ENCODE results near the gene DENND6B. TPM values are rescaled to one million over a fixed set of nuclear protein-coding genes. Genes with fewer than 3 reads are reported as not detected.

DENND6B gene
- total and polyA plus RNA-seq, 4 donors: 0.86 to 1.2 (median 1.1) TPM

DNA sequence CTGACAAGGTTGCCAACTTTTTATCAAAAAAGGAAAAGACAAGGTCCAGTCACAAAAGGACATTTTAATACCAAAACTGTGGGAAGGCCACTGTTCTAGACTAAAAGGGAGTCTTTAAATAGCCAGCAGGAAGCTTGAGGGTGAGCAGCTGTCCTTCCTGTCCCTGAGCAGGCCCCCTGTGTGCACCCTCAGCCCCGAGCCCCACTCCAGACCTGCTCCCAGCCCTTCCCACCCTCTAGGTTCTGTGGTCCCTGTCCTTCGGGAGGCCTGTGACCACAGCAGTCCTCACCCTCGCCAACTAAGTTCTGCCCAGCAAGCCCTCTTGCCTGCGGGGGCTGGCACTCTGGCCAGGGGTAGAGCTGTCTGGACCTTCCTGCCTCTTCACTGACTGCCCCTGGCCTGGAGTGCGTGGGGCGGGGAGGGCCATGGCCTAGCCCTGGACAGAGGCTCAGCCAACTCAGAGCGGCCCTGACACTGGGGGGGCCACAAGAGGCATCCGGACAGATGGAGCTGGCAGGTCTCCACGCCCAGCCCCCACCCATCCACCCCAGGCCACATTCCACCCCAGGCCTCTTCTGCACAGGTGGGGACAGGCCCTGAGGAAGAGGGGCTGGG, 17.7 kb downstream of the DENND6B start:
- H3K4me3 ChIP-seq (ENCODE audit: low read depth in 1 of 3, low read length in 3 of 3): no peak overlapping the region
- no peaks in the 10 kb centered on the region for H3K36me3 ChIP-seq (ENCODE audit: control insufficient read depth in 4 of 4, insufficient read depth in 3 of 4, low read depth in 1 of 4, low read length in 3 of 4)
- H3K27ac ChIP-seq (ENCODE audit: low read depth in 1 of 2, low read length in 2 of 2): peak overlapping the region; percentile 66 to 71
- 69% methylated on average over 9 of the region's 9 CpGs for WGBS
- H3K9me3 ChIP-seq (ENCODE audit: control insufficient read depth in 4 of 4, low read length in 3 of 4): no peaks in the 10 kb centered on the region
- no peak overlapping the region for H3K9ac ChIP-seq (ENCODE audit: low read depth in 1 of 2, low read length in 2 of 2)
- DNase-seq (ENCODE audit: low spot score): no peak
- TF ChIP-seq FOXA1 (IDR thresholded peaks at IDR 0.05) (no peak), YY1 (IDR thresholded peaks at IDR 0.05) (no peak), FOXA2 (IDR thresholded peaks at IDR 0.05) (no peak), NR2F2 (IDR thresholded peaks at IDR 0.05) (no peak), RAD21 (IDR thresholded peaks at IDR 0.05) (no peak), RXRA (IDR thresholded peaks at IDR 0.05) (no peak), SP1 (IDR thresholded peaks at IDR 0.05) (no peak), HNF4A (conservative IDR thresholded peaks at IDR 0.05) (no peak), JUND (IDR thresholded peaks at IDR 0.05) (no peak), TAF1 (conservative IDR thresholded peaks at IDR 0.05) (no peak), HNF4G (IDR thresholded peaks at IDR 0.05) (no peak), GABPA (IDR thresholded peaks at IDR 0.05 in 1 of 2, conservative IDR thresholded peaks at IDR 0.05 in 1 of 2) (no peak), EGR1 (IDR thresholded peaks at IDR 0.05; ENCODE audit: low read depth in 2 of 2) (no peak)
- TF ChIP-seq, protein P1, sequence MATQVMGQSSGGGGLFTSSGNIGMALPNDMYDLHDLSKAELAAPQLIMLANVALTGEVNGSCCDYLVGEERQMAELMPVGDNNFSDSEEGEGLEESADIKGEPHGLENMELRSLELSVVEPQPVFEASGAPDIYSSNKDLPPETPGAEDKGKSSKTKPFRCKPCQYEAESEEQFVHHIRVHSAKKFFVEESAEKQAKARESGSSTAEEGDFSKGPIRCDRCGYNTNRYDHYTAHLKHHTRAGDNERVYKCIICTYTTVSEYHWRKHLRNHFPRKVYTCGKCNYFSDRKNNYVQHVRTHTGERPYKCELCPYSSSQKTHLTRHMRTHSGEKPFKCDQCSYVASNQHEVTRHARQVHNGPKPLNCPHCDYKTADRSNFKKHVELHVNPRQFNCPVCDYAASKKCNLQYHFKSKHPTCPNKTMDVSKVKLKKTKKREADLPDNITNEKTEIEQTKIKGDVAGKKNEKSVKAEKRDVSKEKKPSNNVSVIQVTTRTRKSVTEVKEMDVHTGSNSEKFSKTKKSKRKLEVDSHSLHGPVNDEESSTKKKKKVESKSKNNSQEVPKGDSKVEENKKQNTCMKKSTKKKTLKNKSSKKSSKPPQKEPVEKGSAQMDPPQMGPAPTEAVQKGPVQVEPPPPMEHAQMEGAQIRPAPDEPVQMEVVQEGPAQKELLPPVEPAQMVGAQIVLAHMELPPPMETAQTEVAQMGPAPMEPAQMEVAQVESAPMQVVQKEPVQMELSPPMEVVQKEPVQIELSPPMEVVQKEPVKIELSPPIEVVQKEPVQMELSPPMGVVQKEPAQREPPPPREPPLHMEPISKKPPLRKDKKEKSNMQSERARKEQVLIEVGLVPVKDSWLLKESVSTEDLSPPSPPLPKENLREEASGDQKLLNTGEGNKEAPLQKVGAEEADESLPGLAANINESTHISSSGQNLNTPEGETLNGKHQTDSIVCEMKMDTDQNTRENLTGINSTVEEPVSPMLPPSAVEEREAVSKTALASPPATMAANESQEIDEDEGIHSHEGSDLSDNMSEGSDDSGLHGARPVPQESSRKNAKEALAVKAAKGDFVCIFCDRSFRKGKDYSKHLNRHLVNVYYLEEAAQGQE (IDR thresholded peaks at IDR 0.05): no peak
- TF ChIP-seq, protein P2, sequence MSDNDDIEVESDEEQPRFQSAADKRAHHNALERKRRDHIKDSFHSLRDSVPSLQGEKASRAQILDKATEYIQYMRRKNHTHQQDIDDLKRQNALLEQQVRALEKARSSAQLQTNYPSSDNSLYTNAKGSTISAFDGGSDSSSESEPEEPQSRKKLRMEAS (IDR thresholded peaks at IDR 0.05): no peak
- TF ChIP-seq, protein P3, sequence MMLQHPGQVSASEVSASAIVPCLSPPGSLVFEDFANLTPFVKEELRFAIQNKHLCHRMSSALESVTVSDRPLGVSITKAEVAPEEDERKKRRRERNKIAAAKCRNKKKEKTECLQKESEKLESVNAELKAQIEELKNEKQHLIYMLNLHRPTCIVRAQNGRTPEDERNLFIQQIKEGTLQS (IDR thresholded peaks at IDR 0.05): no peak
- TF ChIP-seq, protein P4, sequence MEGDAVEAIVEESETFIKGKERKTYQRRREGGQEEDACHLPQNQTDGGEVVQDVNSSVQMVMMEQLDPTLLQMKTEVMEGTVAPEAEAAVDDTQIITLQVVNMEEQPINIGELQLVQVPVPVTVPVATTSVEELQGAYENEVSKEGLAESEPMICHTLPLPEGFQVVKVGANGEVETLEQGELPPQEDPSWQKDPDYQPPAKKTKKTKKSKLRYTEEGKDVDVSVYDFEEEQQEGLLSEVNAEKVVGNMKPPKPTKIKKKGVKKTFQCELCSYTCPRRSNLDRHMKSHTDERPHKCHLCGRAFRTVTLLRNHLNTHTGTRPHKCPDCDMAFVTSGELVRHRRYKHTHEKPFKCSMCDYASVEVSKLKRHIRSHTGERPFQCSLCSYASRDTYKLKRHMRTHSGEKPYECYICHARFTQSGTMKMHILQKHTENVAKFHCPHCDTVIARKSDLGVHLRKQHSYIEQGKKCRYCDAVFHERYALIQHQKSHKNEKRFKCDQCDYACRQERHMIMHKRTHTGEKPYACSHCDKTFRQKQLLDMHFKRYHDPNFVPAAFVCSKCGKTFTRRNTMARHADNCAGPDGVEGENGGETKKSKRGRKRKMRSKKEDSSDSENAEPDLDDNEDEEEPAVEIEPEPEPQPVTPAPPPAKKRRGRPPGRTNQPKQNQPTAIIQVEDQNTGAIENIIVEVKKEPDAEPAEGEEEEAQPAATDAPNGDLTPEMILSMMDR (IDR thresholded peaks at IDR 0.05; ENCODE audit: low read depth, low read length, missing input control): no peak
- TF ChIP-seq, protein P5, sequence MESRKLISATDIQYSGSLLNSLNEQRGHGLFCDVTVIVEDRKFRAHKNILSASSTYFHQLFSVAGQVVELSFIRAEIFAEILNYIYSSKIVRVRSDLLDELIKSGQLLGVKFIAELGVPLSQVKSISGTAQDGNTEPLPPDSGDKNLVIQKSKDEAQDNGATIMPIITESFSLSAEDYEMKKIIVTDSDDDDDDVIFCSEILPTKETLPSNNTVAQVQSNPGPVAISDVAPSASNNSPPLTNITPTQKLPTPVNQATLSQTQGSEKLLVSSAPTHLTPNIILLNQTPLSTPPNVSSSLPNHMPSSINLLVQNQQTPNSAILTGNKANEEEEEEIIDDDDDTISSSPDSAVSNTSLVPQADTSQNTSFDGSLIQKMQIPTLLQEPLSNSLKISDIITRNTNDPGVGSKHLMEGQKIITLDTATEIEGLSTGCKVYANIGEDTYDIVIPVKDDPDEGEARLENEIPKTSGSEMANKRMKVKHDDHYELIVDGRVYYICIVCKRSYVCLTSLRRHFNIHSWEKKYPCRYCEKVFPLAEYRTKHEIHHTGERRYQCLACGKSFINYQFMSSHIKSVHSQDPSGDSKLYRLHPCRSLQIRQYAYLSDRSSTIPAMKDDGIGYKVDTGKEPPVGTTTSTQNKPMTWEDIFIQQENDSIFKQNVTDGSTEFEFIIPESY (IDR thresholded peaks at IDR 0.05): no peak
- no peaks in the 10 kb centered on the region for H3K27me3 ChIP-seq (ENCODE audit: control insufficient read depth in 4 of 4, insufficient read depth in 4 of 4, low read length in 3 of 4)
- peaks cover 3 to 41% (median 20%) of the 10 kb centered on the region in 4 donors for H3K4me1 ChIP-seq (ENCODE audit: control insufficient read depth in 4 of 4, insufficient read depth in 4 of 4, low read length in 3 of 4)

All from liver (tissue), 9 donors.